H9 (cell line): ENCODE measurements around the gene XPNPEP2. TPM values are rescaled to one million over a fixed set of nuclear protein-coding genes. Genes with fewer than 3 reads are reported as not detected.

Experiments used
- DNase-seq: peaks from one replicate; pipeline ENCODE4 v3.0.0-alpha.2; 2017
- H2AFZ ChIP-seq: one replicate; pipeline ENCODE4 v1.6.1; 2013; ENCODE audit warnings: mild to moderate bottlenecking, low read length, control low read depth, moderate library complexity
- H2AK5ac ChIP-seq: 2 replicates; pipeline ENCODE4 v1.6.1; 2013; ENCODE audit warnings: low read length, control low read depth, mixed read lengths; ENCODE audit not compliant: insufficient read length
- H2BK120ac ChIP-seq: one replicate; pipeline ENCODE4 v1.6.1; 2013; ENCODE audit warnings: low read depth, mild to moderate bottlenecking, low read length, control low read depth, inconsistent platforms; ENCODE audit not compliant: poor library complexity, severe bottlenecking
- H2BK12ac ChIP-seq: 2 replicates; pipeline ENCODE4 v1.6.1; 2013; ENCODE audit warnings: low read length, control low read depth, mixed read lengths, low read depth; ENCODE audit not compliant: insufficient read length
- H2BK15ac ChIP-seq: 2 replicates; pipeline ENCODE4 v1.6.1; 2013; ENCODE audit warnings: low read depth, low read length, control low read depth
- H2BK20ac ChIP-seq: one replicate; pipeline ENCODE4 v1.6.1; 2013; ENCODE audit warnings: low read depth, mild to moderate bottlenecking, low read length, control low read depth, inconsistent platforms; ENCODE audit not compliant: poor library complexity, severe bottlenecking
- H2BK5ac ChIP-seq: 2 replicates; pipeline ENCODE4 v1.6.1; 2013; ENCODE audit warnings: low read length, control low read depth, mixed read lengths; ENCODE audit not compliant: insufficient read length
- H3K14ac ChIP-seq: 2 replicates; pipeline ENCODE4 v1.6.1; 2013; ENCODE audit warnings: low read length, control low read depth; ENCODE audit not compliant: insufficient read depth
- H3K18ac ChIP-seq: 2 replicates; pipeline ENCODE4 v1.6.1; 2013; ENCODE audit warnings: low read depth, mild to moderate bottlenecking, mixed read lengths, low read length, control low read depth; ENCODE audit not compliant: insufficient read length
- H3K23ac ChIP-seq: 2 replicates; pipeline ENCODE4 v1.6.1; 2013; ENCODE audit warnings: low read length, control low read depth, mixed read lengths, low read depth; ENCODE audit not compliant: insufficient read length
- H3K23me2 ChIP-seq: 2 replicates; pipeline ENCODE4 v1.6.1; 2013; ENCODE audit warnings: low read depth, mild to moderate bottlenecking, mixed read lengths, low read length, control low read depth; ENCODE audit not compliant: insufficient read length, poor library complexity, severe bottlenecking
- H3K27ac ChIP-seq: 2 replicates; pipeline ENCODE4 v1.5.1; 2013; ENCODE audit warnings: low read length, control low read depth, mixed read lengths, low read depth; ENCODE audit not compliant: insufficient read length
- H3K27me3 ChIP-seq: 2 replicates; pipeline ENCODE4 v1.6.1; 2013; ENCODE audit warnings: low read length, control low read depth, inconsistent platforms; ENCODE audit not compliant: insufficient read depth
- H3K4ac ChIP-seq: 2 replicates; pipeline ENCODE4 v1.6.1; 2013; ENCODE audit warnings: low read depth, mild to moderate bottlenecking, control low read depth, inconsistent platforms, low read length, moderate library complexity
- H3K4me1 ChIP-seq: 2 replicates; pipeline ENCODE4 v1.6.1; 2013; ENCODE audit warnings: low read length, control low read depth, inconsistent platforms; ENCODE audit not compliant: insufficient read depth
- H3K4me2 ChIP-seq: 2 replicates; pipeline ENCODE4 v1.6.1; 2013; ENCODE audit warnings: low read length, control low read depth, mixed read lengths; ENCODE audit not compliant: insufficient read length, insufficient read depth
- H3K56ac ChIP-seq: 2 replicates; pipeline ENCODE4 v1.6.1; 2013; ENCODE audit warnings: low read depth, mild to moderate bottlenecking, mixed read lengths, low read length, control low read depth; ENCODE audit not compliant: insufficient read length
- H3K79me1 ChIP-seq: 2 replicates; pipeline ENCODE4 v1.6.1; 2013; ENCODE audit warnings: low read depth, mild to moderate bottlenecking, moderate library complexity, low read length, control low read depth, inconsistent platforms; ENCODE audit not compliant: insufficient read depth, poor library complexity, severe bottlenecking
- H3K79me2 ChIP-seq: 2 replicates; pipeline ENCODE4 v1.6.1; 2013; ENCODE audit warnings: low read length, control low read depth, inconsistent platforms; ENCODE audit not compliant: insufficient read depth
- H3K9ac ChIP-seq: 2 replicates; pipeline ENCODE4 v1.6.1; 2013; ENCODE audit warnings: low read length, control low read depth, mixed read lengths; ENCODE audit not compliant: insufficient read length; ENCODE audit errors: extremely low read depth
- H3K9me3 ChIP-seq: one replicate; pipeline ENCODE4 v1.6.1; 2013; ENCODE audit warnings: low read depth, low read length, inconsistent platforms; ENCODE audit not compliant: control insufficient read depth
- H3T11ph ChIP-seq: one replicate; pipeline ENCODE4 v1.6.1; 2013; ENCODE audit warnings: mild to moderate bottlenecking, low read length, control low read depth, inconsistent platforms
- H4K20me1 ChIP-seq: one replicate; pipeline ENCODE4 v1.6.1; 2013; ENCODE audit not compliant: control insufficient read depth, insufficient read length, insufficient read depth
- H4K5ac ChIP-seq: 2 replicates; pipeline ENCODE4 v1.6.1; 2013; ENCODE audit warnings: low read depth, mild to moderate bottlenecking, mixed read lengths, low read length, control low read depth; ENCODE audit not compliant: insufficient read length
- H4K8ac ChIP-seq: replicated peaks from 2 replicates; pipeline ENCODE4 v1.6.1; 2013; ENCODE audit warnings: low read length, control low read depth, mixed read lengths, low read depth; ENCODE audit not compliant: insufficient read length
- H4K91ac ChIP-seq: 2 replicates; pipeline ENCODE4 v1.6.1; 2013; ENCODE audit warnings: low read depth, mild to moderate bottlenecking, moderate library complexity, mixed read lengths, low read length, control low read depth; ENCODE audit not compliant: insufficient read length
- H3K27ac Mint-ChIP-seq, 3 experiments: 2 replicates in 2 of 3; 3 replicates in 1 of 3; pipeline ENCODE4 v1.8.0; 2020 to 2021; ENCODE audit warnings: mixed read lengths in 3 of 3, mild to moderate bottlenecking in 1 of 3, moderate library complexity in 1 of 3
- H3K27me3 Mint-ChIP-seq: 2 replicates; pipeline ENCODE4 v1.8.0; 2021; ENCODE audit warnings: low read depth, mild to moderate bottlenecking, moderate library complexity, mixed read lengths
- H3K36me3 Mint-ChIP-seq, 3 experiments: 2 replicates in 2 of 3; 3 replicates in 1 of 3; pipeline ENCODE4 v1.8.0; 2020 to 2021; ENCODE audit warnings: low read depth in 3 of 3, mixed read lengths in 3 of 3; ENCODE audit not compliant: insufficient read depth in 1 of 3
- H3K4me1 Mint-ChIP-seq, 2 experiments: 2 replicates each; pipeline ENCODE4 v1.8.0; 2020; ENCODE audit warnings: mixed read lengths in 2 of 2
- H3K4me3 Mint-ChIP-seq, 2 experiments: 2 replicates in 1 of 2; 3 replicates in 1 of 2; pipeline ENCODE4 v1.8.0; 2020 to 2021; ENCODE audit warnings: mild to moderate bottlenecking in 2 of 2, mixed read lengths in 2 of 2, moderate library complexity in 1 of 2
- H3K9me3 Mint-ChIP-seq, 2 experiments: 2 replicates in 1 of 2; 3 replicates in 1 of 2; pipeline ENCODE4 v1.8.0; 2020; ENCODE audit warnings: mild to moderate bottlenecking in 2 of 2, mixed read lengths in 2 of 2, moderate library complexity in 1 of 2
- WGBS: extraction: QIAGEN DNeasy Blood & Tissue Kit; methylation state at CpG from one replicate; pipeline ENCODE4 v1.1.7; 2013; ENCODE audit warnings: missing lambda C conversion rate, low lambda C conversion rate, mixed read lengths; ENCODE audit not compliant: insufficient read length; ENCODE audit errors: extremely low coverage; 5-methylcytosine and 5-hydroxymethylcytosine counted together
- total RNA-seq: library from RNA; stranded (reverse); gene quantifications from 2 replicates; pipeline ENCODE4 v1.2.1, GENCODE V29; 2021
- TF ChIP-seq, protein P1 (sequence below): fragments of 200-600 bp; sonication (generic); conservative IDR thresholded peaks from 3 replicates; pipeline ENCODE4 v1.8.0; 2021; ENCODE audit warnings: antibody characterized with exemption, mild to moderate bottlenecking

Gene XPNPEP2
- total RNA-seq, 1 experiment from 2014 or later = 0.11 TPM

DNA sequence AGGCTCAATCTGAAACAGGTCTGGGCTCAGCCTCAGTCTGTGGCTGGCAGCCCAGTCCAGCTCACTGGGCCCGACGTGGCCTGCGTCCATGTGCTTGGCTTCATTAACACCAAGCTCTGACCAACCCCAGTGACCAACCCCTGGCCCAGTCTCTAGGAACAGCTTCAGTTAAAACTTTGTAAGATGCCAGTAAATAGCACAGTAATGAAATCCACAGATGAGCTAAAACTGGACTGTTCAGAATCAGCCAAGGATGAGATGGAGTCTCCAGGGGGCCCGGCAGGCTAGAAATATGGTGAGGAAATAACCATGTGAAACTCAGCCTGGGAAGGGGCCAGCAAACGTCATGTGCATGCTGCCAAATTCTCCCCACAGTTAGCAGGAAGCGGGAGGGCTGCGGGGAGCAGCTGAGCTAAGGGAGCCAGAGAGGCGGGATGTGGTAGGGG lies 37.1 kb upstream of the XPNPEP2 start:
- H2BK15ac ChIP-seq = no peak overlapping the region
- no CpG with 5 or more reads among the region's 8 CpGs for WGBS
- Mint-ChIP-seq H3K4me1 (peaks cover 18% of the 10 kb centered on the region in 2 experiments), H3K4me3 (no peak overlapping the region), H3K9me3 (peaks cover 0 to 62% of the 10 kb centered on the region in 2 experiments; a peak in 3 of 5 replicates), H3K27me3 (peaks cover 30% of the 10 kb centered on the region), H3K36me3 (peaks cover 0 to 5% (median 0%) of the 10 kb centered on the region in 3 experiments; a peak in 1 of 7 replicates), H3K27ac (no peak overlapping the region)
- H3K9ac ChIP-seq = no peak overlapping the region
- H3K27me3 ChIP-seq = no peaks in the 10 kb centered on the region; the same call in 1 of the 2 replicates
- no peak overlapping the region for H4K8ac ChIP-seq
- no peaks in the 10 kb centered on the region for H3K79me1 ChIP-seq
- no peak overlapping the region for H3K56ac ChIP-seq
- no peak overlapping the region for H2BK12ac ChIP-seq
- H4K5ac ChIP-seq = no peak overlapping the region
- H3T11ph ChIP-seq = no peak overlapping the region
- no peak for DNase-seq
- H3K18ac ChIP-seq = no peak overlapping the region
- H2AK5ac ChIP-seq = no peak overlapping the region
- H2AFZ ChIP-seq = no peak overlapping the region
- H3K4me2 ChIP-seq = no peak overlapping the region
- no peak overlapping the region for H3K4ac ChIP-seq
- no peaks in the 10 kb centered on the region for H3K79me2 ChIP-seq
- peaks cover 8% of the 10 kb centered on the region for H3K9me3 ChIP-seq
- TF ChIP-seq, protein P1, sequence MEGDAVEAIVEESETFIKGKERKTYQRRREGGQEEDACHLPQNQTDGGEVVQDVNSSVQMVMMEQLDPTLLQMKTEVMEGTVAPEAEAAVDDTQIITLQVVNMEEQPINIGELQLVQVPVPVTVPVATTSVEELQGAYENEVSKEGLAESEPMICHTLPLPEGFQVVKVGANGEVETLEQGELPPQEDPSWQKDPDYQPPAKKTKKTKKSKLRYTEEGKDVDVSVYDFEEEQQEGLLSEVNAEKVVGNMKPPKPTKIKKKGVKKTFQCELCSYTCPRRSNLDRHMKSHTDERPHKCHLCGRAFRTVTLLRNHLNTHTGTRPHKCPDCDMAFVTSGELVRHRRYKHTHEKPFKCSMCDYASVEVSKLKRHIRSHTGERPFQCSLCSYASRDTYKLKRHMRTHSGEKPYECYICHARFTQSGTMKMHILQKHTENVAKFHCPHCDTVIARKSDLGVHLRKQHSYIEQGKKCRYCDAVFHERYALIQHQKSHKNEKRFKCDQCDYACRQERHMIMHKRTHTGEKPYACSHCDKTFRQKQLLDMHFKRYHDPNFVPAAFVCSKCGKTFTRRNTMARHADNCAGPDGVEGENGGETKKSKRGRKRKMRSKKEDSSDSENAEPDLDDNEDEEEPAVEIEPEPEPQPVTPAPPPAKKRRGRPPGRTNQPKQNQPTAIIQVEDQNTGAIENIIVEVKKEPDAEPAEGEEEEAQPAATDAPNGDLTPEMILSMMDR = no peak
- H4K91ac ChIP-seq = no peak overlapping the region
- no peaks in the 10 kb centered on the region for H4K20me1 ChIP-seq
- no peak overlapping the region for H2BK20ac ChIP-seq
- no peak overlapping the region for H2BK5ac ChIP-seq
- H3K14ac ChIP-seq = no peak overlapping the region
- H3K4me1 ChIP-seq = peaks cover 9% of the 10 kb centered on the region; the same call in 1 of the 2 replicates
- no peak overlapping the region for H2BK120ac ChIP-seq
- H3K23me2 ChIP-seq = no peaks in the 10 kb centered on the region
- no peak overlapping the region for H3K23ac ChIP-seq
- no peak overlapping the region for H3K27ac ChIP-seq
